Measurements from ENCODE around the gene ZP1. TPM values are rescaled to one million over a fixed set of nuclear protein-coding genes. Genes with fewer than 3 reads are reported as not detected.
A peak's percentile ranks its signal among the peaks of the same experiment; 100 is the strongest.

ZP1 gene
- total RNA-seq, 1 donor from 2014 or later: 0.31 TPM

- no peak for TF ChIP-seq CTCF (IDR thresholded peaks at IDR 0.05; ENCODE audit: unreplicated experiment)
- H3K4me1 Mint-ChIP-seq: no peaks in the 10 kb centered on the region
- H3K27me3 Mint-ChIP-seq (ENCODE audit: low read depth): no peaks in the 10 kb centered on the region
- no peak overlapping the region for H3K27ac Mint-ChIP-seq
- H3K36me3 Mint-ChIP-seq: peaks cover 31% of the 10 kb centered on the region
- H3K4me3 Mint-ChIP-seq: no peak overlapping the region
- H3K9me3 Mint-ChIP-seq: no peaks in the 10 kb centered on the region
- DNase-seq (ENCODE audit: low spot score in 2 of 2, unreplicated experiment in 2 of 2): no peak
These were observed 30.2 kb downstream of the ZP1 start for GRCh38 chr11:60897496-60897895.

GRCh38 chr11:60899046-60899936, 31.9 kb downstream of the ZP1 start:
- Mint-ChIP-seq H3K9me3 (no peaks in the 10 kb centered on the region), H3K4me3 (no peak overlapping the region), H3K4me1 (peaks cover 4% of the 10 kb centered on the region), H3K27ac (peak overlapping the region; percentile 61), H3K36me3 (peaks cover 28% of the 10 kb centered on the region), H3K27me3 (ENCODE audit: low read depth) (no peaks in the 10 kb centered on the region)
- peak; percentile 92 for TF ChIP-seq CTCF (IDR thresholded peaks at IDR 0.05; ENCODE audit: unreplicated experiment)
- no peak for DNase-seq (ENCODE audit: low spot score in 2 of 2, unreplicated experiment in 2 of 2)

- H3K9me3 Mint-ChIP-seq: no peaks in the 10 kb centered on the region
- H3K27ac Mint-ChIP-seq: peak overlapping the region; percentile 9
- no peak for TF ChIP-seq CTCF (IDR thresholded peaks at IDR 0.05; ENCODE audit: unreplicated experiment)
- no peak for DNase-seq (ENCODE audit: low spot score in 2 of 2, unreplicated experiment in 2 of 2)
- no peaks in the 10 kb centered on the region for H3K27me3 Mint-ChIP-seq (ENCODE audit: low read depth)
- no peak overlapping the region for H3K4me3 Mint-ChIP-seq
- peaks cover 9% of the 10 kb centered on the region for H3K4me1 Mint-ChIP-seq
- H3K36me3 Mint-ChIP-seq: peaks cover 25% of the 10 kb centered on the region
These were observed 32.6 kb downstream of the ZP1 start for GRCh38 chr11:60899977-60900376.

GRCh38 chr11:60900673-60901404, 33.5 kb downstream of the ZP1 start:
- Mint-ChIP-seq H3K4me1 (peaks cover 18% of the 10 kb centered on the region), H3K9me3 (no peaks in the 10 kb centered on the region), H3K27ac (no peak overlapping the region)

GRCh38 chr11:60902625-60903024, 35.3 kb downstream of the ZP1 start:
- no peak for TF ChIP-seq CTCF (IDR thresholded peaks at IDR 0.05; ENCODE audit: unreplicated experiment)
- Mint-ChIP-seq H3K9me3 (no peaks in the 10 kb centered on the region), H3K4me1 (peaks cover 24% of the 10 kb centered on the region), H3K4me3 (no peak overlapping the region), H3K27ac (no peak overlapping the region), H3K27me3 (ENCODE audit: low read depth) (peaks cover under 1% of the 10 kb centered on the region), H3K36me3 (peaks cover 17% of the 10 kb centered on the region)
- no peak for DNase-seq (ENCODE audit: low spot score in 2 of 2, unreplicated experiment in 2 of 2)

More at GRCh38 chr11:60900673-60901404, 33.5 kb downstream of the ZP1 start:
- no peak overlapping the region for H3K4me3 Mint-ChIP-seq
- TF ChIP-seq CTCF (IDR thresholded peaks at IDR 0.05; ENCODE audit: unreplicated experiment): no peak
- no peak for DNase-seq (ENCODE audit: low spot score in 2 of 2, unreplicated experiment in 2 of 2)
- peaks cover 20% of the 10 kb centered on the region for H3K36me3 Mint-ChIP-seq
- no peaks in the 10 kb centered on the region for H3K27me3 Mint-ChIP-seq (ENCODE audit: low read depth)
